OCI-LY1 (cell line): Measurements from ENCODE around the gene INSYN1.
"Not testable (repeated sequence)": the region's sequence is repeated elsewhere in the genome, so short reads cannot be mapped to it uniquely, and the experiment has no call there.

Source experiments
- H2AFZ ChIP-seq: fragments of 200-600 bp; sonication (generic), shearing (Covaris generic); 2 replicates; pipeline ENCODE4 v1.6.0; 2014; ENCODE audit warnings: antibody characterized with exemption, mild to moderate bottlenecking, low read length
- H3F3A ChIP-seq: fragments of 200-600 bp; sonication (generic), shearing (Covaris generic); 2 replicates; pipeline ENCODE4 v1.6.0; 2014; ENCODE audit warnings: mild to moderate bottlenecking, antibody characterized with exemption, low read length, moderate library complexity; ENCODE audit not compliant: insufficient read depth
- H3K27ac ChIP-seq: fragments of 200-600 bp; sonication (generic); 2 replicates; pipeline ENCODE4 v1.5.1; 2014; ENCODE audit warnings: low read length, mixed run types, mild to moderate bottlenecking, low read depth; ENCODE audit not compliant: poor library complexity, severe bottlenecking
- H3K27me3 ChIP-seq: fragments of 200-600 bp; sonication (generic); 2 replicates; pipeline ENCODE4 v1.6.0; 2014; ENCODE audit warnings: antibody characterized with exemption, mild to moderate bottlenecking, low read length, moderate library complexity; ENCODE audit not compliant: insufficient read depth
- H3K36me3 ChIP-seq: fragments of 200-600 bp; sonication (generic); 2 replicates; pipeline ENCODE4 v1.6.1; 2014; ENCODE audit warnings: mild to moderate bottlenecking, antibody characterized with exemption, low read length, moderate library complexity, mixed read lengths; ENCODE audit not compliant: insufficient read depth
- H3K4me1 ChIP-seq: fragments of 200-600 bp; sonication (generic); 2 replicates; pipeline ENCODE4 v1.5.1; 2014; ENCODE audit warnings: mild to moderate bottlenecking, low read length, moderate library complexity; ENCODE audit not compliant: insufficient read depth, severe bottlenecking
- H3K4me2 ChIP-seq: fragments of 200-600 bp; sonication (generic), shearing (Covaris generic); 2 replicates; pipeline ENCODE4 v1.6.1; 2014; ENCODE audit warnings: low read length
- H3K4me3 ChIP-seq: fragments of 200-600 bp; sonication (generic); 2 replicates; pipeline ENCODE4 v1.5.1; 2014; ENCODE audit warnings: low read length, low read depth, mild to moderate bottlenecking, mixed read lengths; ENCODE audit not compliant: poor library complexity, severe bottlenecking
- H3K79me2 ChIP-seq: fragments of 200-600 bp; shearing (Covaris generic); 2 replicates; pipeline ENCODE4 v1.6.1; 2016; ENCODE audit warnings: mixed run types, low read length, mixed read lengths; ENCODE audit not compliant: insufficient read depth
- H3K9ac ChIP-seq: fragments of 200-600 bp; sonication (generic), shearing (Covaris generic); 2 replicates; pipeline ENCODE4 v1.6.1; 2014; ENCODE audit warnings: mild to moderate bottlenecking, low read length, mixed read lengths
- H3K9me2 ChIP-seq: fragments of 200-600 bp; sonication (generic), shearing (Covaris generic); 2 replicates; pipeline ENCODE4 v1.6.1; 2014; ENCODE audit warnings: low read depth, mild to moderate bottlenecking, low read length, mixed read lengths
- H3K9me3 ChIP-seq: fragments of 200-600 bp; shearing (Covaris generic); 2 replicates; pipeline ENCODE4 v1.6.1; 2014; ENCODE audit warnings: low read length, mixed read lengths
- H4K20me1 ChIP-seq: fragments of 200-600 bp; sonication (generic), shearing (Covaris generic); 2 replicates; pipeline ENCODE4 v1.6.0; 2016; ENCODE audit warnings: mild to moderate bottlenecking, low read length; ENCODE audit not compliant: insufficient read depth
- EZH2 ChIP-seq: fragments of 200-600 bp; sonication (generic), shearing (Covaris generic); IDR thresholded peaks from 2 replicates; pipeline ENCODE4 v1.8.0; 2017; ENCODE audit warnings: borderline replicate concordance, mixed run types, mild to moderate bottlenecking, antibody characterized with exemption, low read length, moderate library complexity, mixed read lengths
- TF ChIP-seq, protein P1 (sequence below): fragments of 200-600 bp; sonication (generic), shearing (Covaris generic); IDR thresholded peaks from 2 replicates; pipeline ENCODE4 v1.5.1; 2017; ENCODE audit warnings: mild to moderate bottlenecking, antibody characterized with exemption, low read length, moderate library complexity, mixed read lengths

Gene INSYN1

GRCh38 chr15:73732930-73733329, 20.2 kb downstream of the INSYN1 start:
- H4K20me1 ChIP-seq: no peaks in the 10 kb centered on the region
- H3K79me2 ChIP-seq: no peaks in the 10 kb centered on the region
- H3K27ac ChIP-seq: no peak overlapping the region
- no peaks in the 10 kb centered on the region for H3K27me3 ChIP-seq
- no peaks in the 10 kb centered on the region for H3K4me1 ChIP-seq
- TF ChIP-seq, protein P1, sequence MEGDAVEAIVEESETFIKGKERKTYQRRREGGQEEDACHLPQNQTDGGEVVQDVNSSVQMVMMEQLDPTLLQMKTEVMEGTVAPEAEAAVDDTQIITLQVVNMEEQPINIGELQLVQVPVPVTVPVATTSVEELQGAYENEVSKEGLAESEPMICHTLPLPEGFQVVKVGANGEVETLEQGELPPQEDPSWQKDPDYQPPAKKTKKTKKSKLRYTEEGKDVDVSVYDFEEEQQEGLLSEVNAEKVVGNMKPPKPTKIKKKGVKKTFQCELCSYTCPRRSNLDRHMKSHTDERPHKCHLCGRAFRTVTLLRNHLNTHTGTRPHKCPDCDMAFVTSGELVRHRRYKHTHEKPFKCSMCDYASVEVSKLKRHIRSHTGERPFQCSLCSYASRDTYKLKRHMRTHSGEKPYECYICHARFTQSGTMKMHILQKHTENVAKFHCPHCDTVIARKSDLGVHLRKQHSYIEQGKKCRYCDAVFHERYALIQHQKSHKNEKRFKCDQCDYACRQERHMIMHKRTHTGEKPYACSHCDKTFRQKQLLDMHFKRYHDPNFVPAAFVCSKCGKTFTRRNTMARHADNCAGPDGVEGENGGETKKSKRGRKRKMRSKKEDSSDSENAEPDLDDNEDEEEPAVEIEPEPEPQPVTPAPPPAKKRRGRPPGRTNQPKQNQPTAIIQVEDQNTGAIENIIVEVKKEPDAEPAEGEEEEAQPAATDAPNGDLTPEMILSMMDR: no peak
- TF ChIP-seq EZH2: no peak
- H3F3A ChIP-seq: no peaks in the 10 kb centered on the region
- H3K4me3 ChIP-seq: no peak overlapping the region
- no peaks in the 10 kb centered on the region for H3K9me3 ChIP-seq
- H2AFZ ChIP-seq: no peak overlapping the region
- H3K9ac ChIP-seq: no peak overlapping the region
- no peaks in the 10 kb centered on the region for H3K36me3 ChIP-seq
- no peak overlapping the region for H3K4me2 ChIP-seq
- H3K9me2 ChIP-seq: no peaks in the 10 kb centered on the region

DNA sequence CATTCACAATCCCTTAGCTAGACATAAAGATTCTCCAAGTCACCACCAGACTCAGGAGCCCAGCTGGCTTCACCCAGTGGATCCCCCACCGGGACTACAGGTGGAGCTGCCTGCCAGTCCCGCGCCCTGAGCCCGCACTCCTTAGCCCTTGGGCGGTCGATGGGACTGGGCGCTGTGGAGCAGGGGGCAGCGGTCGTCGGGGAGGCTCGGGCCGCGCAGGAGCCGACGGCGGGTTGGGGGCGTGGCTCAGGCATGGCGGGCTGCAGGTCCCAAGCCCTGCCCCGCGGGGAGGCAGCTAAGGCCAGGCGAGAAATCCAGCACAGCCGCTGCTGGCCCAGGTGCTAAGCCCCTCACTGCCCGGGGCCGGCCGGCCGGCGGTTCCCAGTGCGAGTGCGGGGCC, 21.1 kb downstream of the INSYN1 start:
- not testable (repeated sequence) for H3K4me3 ChIP-seq, H3F3A ChIP-seq, H3K27ac ChIP-seq, H3K9me2 ChIP-seq, H2AFZ ChIP-seq, H3K79me2 ChIP-seq, H3K36me3 ChIP-seq, H3K27me3 ChIP-seq, H3K4me2 ChIP-seq, H3K9me3 ChIP-seq, H3K4me1 ChIP-seq, H4K20me1 ChIP-seq, H3K9ac ChIP-seq

DNA sequence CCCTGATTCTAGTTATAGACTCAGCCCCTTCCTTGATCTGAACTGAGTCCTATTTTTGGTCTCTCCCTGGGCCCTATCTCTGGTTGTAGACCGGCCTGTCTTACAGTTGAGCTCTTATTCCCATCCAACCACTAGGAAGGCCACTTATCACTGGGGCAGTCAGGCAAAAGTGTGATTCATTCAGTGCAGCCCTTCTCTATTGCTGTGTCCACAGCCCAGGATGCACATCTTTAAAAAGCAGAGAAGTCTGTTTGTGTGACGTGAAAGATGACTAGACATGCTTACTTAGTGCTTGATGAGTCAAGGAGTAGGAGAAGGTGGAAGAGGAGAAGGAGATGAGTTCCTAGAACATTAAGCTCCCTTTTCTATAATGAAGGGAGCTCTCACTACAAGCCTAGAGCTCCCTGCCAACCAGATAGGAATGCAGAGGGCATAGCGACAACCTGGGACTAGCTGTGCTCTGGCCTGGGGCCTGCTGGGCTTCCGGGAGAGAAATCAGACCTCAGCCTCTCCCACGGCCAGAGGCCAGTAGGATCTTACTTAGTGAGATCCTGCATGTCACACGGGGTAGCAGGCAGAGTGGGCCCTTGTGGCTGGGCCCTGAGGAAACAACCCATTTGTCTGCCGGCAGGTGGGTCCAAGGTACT, 25.7 kb downstream of the INSYN1 start:
- Histone ChIP-seq H3K9ac (no peak overlapping the region), H2AFZ (no peak overlapping the region), H3K9me3 (no peaks in the 10 kb centered on the region), H3K27me3 (no peaks in the 10 kb centered on the region), H3K36me3 (no peaks in the 10 kb centered on the region), H3K4me1 (no peaks in the 10 kb centered on the region), H3K27ac (no peak overlapping the region), H3K4me2 (no peak overlapping the region), H4K20me1 (no peaks in the 10 kb centered on the region), H3K79me2 (no peaks in the 10 kb centered on the region), H3K4me3 (no peak overlapping the region), H3K9me2 (no peaks in the 10 kb centered on the region), H3F3A (no peaks in the 10 kb centered on the region)
- TF ChIP-seq, protein P1: no peak
- no peak for TF ChIP-seq EZH2

GRCh38 chr15:73724212-73724611, 28.9 kb downstream of the INSYN1 start:
- no peak overlapping the region for H2AFZ ChIP-seq

More at GRCh38 chr15:73724212-73724611, 28.9 kb downstream of the INSYN1 start:
- H3K9me2 ChIP-seq: no peaks in the 10 kb centered on the region
- no peaks in the 10 kb centered on the region for H3F3A ChIP-seq
- no peaks in the 10 kb centered on the region for H3K27me3 ChIP-seq
- no peak for TF ChIP-seq EZH2
- TF ChIP-seq, protein P1: no peak
- no peak overlapping the region for H3K4me3 ChIP-seq
- no peaks in the 10 kb centered on the region for H3K4me1 ChIP-seq
- H3K27ac ChIP-seq: no peak overlapping the region
- no peaks in the 10 kb centered on the region for H3K79me2 ChIP-seq
- H3K9me3 ChIP-seq: no peaks in the 10 kb centered on the region
- H3K9ac ChIP-seq: no peak overlapping the region
- no peaks in the 10 kb centered on the region for H3K36me3 ChIP-seq
- H3K4me2 ChIP-seq: no peak overlapping the region
- H4K20me1 ChIP-seq: no peaks in the 10 kb centered on the region
